ENCODE data around the gene HUWE1. TPM values are rescaled to one million over a fixed set of nuclear protein-coding genes. Genes with fewer than 3 reads are reported as not detected.

HUWE1 gene
- total RNA-seq, 4 donors from 2014 or later = 65.1 to 104 (median 84.7) TPM

DNA sequence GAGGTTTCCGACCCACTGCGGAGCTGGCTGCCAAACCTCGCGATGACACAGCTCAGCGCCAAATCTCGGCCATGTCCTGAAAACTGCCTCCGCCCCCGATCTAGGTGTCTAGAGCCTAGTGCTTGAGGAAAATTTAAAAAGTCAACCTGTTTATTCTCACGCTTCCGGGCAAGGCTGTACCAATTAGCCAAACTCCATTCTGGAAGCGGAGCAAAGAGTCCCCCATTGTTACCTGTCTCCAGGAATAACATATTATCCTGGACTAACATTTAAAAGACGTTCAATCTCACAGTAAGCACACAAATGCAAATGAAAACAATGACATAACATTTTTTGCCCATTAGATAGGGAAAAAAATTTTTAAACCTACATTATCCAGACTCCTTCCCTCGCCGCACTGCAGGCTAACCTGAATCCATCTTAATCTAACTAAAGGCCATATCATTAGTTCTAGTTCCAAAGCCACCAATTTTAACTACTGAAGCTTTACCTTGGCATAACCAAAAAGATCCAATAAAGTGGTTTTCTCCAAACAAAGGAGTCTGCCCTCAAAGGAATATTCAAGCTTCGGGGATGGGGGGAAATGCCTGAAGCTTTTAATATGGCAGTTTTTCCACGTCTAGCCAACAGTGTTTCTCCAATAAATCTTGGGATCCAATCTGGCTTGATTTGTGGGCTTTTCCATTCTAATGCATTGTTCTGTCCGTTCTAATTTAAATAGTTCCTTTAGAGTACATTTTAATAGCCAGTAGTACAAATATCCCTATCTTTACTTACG is 1.9 kb downstream of the HUWE1 start:
- DNase-seq = no peak

DNA sequence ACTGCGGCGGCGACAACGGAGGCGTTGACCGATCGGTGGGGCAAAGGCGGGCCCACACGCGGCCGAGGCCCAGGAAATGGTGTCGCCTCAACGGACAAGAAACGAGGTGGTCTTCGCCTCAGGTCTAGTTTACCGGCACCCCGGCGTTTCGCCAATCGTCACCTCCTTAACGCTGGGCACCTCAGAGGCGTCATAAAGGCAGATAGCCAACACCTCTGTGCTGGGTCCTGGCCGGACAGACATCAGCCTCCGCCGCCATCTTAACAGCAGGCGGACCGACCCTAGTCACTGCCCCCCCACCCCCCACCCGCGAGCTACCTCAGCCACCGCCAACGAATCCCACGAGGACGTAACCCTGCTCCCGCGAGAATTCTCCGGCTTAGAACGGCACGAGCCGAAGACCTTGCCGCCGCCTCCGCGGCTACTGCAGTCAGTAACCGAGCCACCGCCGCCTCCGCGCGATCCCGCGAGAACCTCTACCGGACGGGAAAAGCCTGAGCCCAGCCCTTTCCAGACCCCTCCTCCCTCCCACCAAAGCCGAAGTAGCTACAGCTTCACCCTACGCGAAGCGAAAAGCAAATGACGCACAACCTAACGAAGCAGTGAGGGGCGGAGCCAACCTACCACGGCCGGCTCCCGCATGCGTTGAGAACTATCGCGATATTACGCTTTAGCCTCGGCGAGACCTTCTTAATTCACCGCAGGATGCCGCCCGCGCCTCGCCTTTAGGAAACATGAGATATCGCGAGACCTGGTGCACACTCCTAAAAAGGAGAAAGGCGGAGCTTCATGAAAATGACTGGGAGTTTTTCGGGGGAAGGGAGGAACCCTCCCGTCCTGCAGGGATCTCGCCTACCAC is 2.7 kb downstream of the HUWE1 start:
- TF ChIP-seq POLR2AphosphoS5 (IDR thresholded peaks at IDR 0.05) (peak; percentile 46 to 73 (median 70)), EP300 (IDR thresholded peaks at IDR 0.05; ENCODE audit: low read depth) (no peak), POLR2A (IDR thresholded peaks at IDR 0.05) (peak; percentile 66)
- TF ChIP-seq, protein P1, sequence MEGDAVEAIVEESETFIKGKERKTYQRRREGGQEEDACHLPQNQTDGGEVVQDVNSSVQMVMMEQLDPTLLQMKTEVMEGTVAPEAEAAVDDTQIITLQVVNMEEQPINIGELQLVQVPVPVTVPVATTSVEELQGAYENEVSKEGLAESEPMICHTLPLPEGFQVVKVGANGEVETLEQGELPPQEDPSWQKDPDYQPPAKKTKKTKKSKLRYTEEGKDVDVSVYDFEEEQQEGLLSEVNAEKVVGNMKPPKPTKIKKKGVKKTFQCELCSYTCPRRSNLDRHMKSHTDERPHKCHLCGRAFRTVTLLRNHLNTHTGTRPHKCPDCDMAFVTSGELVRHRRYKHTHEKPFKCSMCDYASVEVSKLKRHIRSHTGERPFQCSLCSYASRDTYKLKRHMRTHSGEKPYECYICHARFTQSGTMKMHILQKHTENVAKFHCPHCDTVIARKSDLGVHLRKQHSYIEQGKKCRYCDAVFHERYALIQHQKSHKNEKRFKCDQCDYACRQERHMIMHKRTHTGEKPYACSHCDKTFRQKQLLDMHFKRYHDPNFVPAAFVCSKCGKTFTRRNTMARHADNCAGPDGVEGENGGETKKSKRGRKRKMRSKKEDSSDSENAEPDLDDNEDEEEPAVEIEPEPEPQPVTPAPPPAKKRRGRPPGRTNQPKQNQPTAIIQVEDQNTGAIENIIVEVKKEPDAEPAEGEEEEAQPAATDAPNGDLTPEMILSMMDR (IDR thresholded peaks at IDR 0.05) = no peak
- in situ Hi-C loops (cut with MboI; ENCODE audit: low pct_ligation_motif_present in 1 of 4, low pct_unique_long_range_greater_than_20kb in 1 of 4, low sequenced_read_pairs in 3 of 4) (no loop called here), intact Hi-C loops (cut with DNase I; ENCODE audit: low total_unique reads) (no loop called here)
- no peaks in the 10 kb centered on the region for H3K27me3 ChIP-seq
- WGBS, 2 donors (ENCODE audit: low coverage in 1 of 2) = 68% methylated on average over 80 of the region's 80 CpGs; no CpG with 5 or more reads in 1 of the 2 donors
- H3K27ac ChIP-seq = peak overlapping the region; percentile 85 to 91 (median 90)
- DNase-seq = peak; percentile 94
- no peaks in the 10 kb centered on the region for H3K9me3 ChIP-seq
- peaks cover 0 to 23% (median 11%) of the 10 kb centered on the region in 4 donors for H3K4me1 ChIP-seq
- H3K36me3 ChIP-seq = no peaks in the 10 kb centered on the region
- peak overlapping the region; percentile 42 to 85 (median 56) for H3K4me3 ChIP-seq

More for the DNA sequence above, 1.9 kb downstream of the HUWE1 start:
- no peak for TF ChIP-seq POLR2AphosphoS5 (IDR thresholded peaks at IDR 0.05)
- TF ChIP-seq, protein P1 (IDR thresholded peaks at IDR 0.05) = no peak
- no peak for TF ChIP-seq EP300 (IDR thresholded peaks at IDR 0.05; ENCODE audit: low read depth)
- TF ChIP-seq POLR2A (IDR thresholded peaks at IDR 0.05) = no peak
- Histone ChIP-seq H3K9me3 (no peaks in the 10 kb centered on the region), H3K27ac (peak overlapping the region; percentile 85 to 91 (median 90)), H3K4me1 (peaks cover 0 to 23% (median 11%) of the 10 kb centered on the region in 4 donors), H3K36me3 (no peaks in the 10 kb centered on the region), H3K27me3 (no peaks in the 10 kb centered on the region), H3K4me3 (peak overlapping the region in 3 of 4 donors; percentile 25 to 85 (median 50))
- in situ Hi-C loops (cut with MboI; ENCODE audit: low pct_ligation_motif_present in 1 of 4, low pct_unique_long_range_greater_than_20kb in 1 of 4, low sequenced_read_pairs in 3 of 4) = no loop called here
- WGBS, 2 donors (ENCODE audit: low coverage in 1 of 2) = 18 to 41% methylated on average over 5 to 18 of the region's 18 CpGs
- intact Hi-C loops (cut with DNase I; ENCODE audit: low total_unique reads) = no loop called here

DNA sequence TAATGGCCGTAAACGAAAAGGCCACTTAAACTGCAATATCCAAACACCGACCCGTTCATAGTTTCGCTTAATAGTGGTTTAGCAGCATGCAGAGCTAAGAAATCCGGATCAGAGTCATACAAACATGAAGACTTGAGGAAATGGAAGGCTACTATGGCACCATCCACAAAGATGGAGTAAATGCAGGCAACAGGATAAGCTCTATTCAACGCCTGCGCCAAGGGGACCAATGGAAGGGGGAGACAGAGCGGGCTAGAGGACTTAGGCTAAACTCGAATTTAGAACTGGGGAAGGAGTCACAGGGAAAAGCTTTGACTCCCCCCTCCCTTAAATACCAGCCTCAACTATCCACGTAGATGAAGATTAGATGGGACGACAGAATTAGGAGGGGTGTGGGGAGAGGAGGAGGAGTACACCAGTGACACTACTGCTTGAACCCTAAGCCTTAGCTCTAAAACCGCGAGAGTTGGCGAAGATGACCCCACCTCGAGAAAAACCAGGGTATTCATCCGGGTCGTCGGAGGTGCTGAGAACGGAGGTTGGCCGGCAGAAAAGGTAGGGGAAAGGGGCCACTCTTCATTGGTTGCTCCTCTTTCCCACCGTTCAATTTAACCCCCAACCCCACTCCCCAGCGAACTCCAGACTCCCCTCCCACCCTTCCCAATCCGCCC is 3.5 kb downstream of the HUWE1 start:
- H3K27ac ChIP-seq = peak overlapping the region; percentile 85 to 91 (median 90)
- peak overlapping the region; percentile 42 to 85 (median 56) for H3K4me3 ChIP-seq
- intact Hi-C loops (cut with DNase I; ENCODE audit: low total_unique reads) (no loop called here), in situ Hi-C loops (cut with MboI; ENCODE audit: low pct_ligation_motif_present in 1 of 4, low pct_unique_long_range_greater_than_20kb in 1 of 4, low sequenced_read_pairs in 3 of 4) (no loop called here)
- TF ChIP-seq POLR2A (IDR thresholded peaks at IDR 0.05) (no peak), EP300 (IDR thresholded peaks at IDR 0.05; ENCODE audit: low read depth) (no peak), POLR2AphosphoS5 (IDR thresholded peaks at IDR 0.05) (peak in 1 of 3 donors; percentile 25)
- TF ChIP-seq, protein P1 (IDR thresholded peaks at IDR 0.05) = no peak
- no peaks in the 10 kb centered on the region for H3K27me3 ChIP-seq
- WGBS, 2 donors (ENCODE audit: low coverage in 1 of 2) = 20 to 50% methylated on average over 1 to 24 of the region's 24 CpGs
- H3K4me1 ChIP-seq = peaks cover 0 to 23% (median 11%) of the 10 kb centered on the region in 4 donors
- DNase-seq = peak; percentile 25
- H3K36me3 ChIP-seq = no peaks in the 10 kb centered on the region
- H3K9me3 ChIP-seq = no peaks in the 10 kb centered on the region

Data from transverse colon (tissue), 4 donors.